GM12801 (cell line): ENCODE measurements around the gene SYNRG.

ENCODE experiments used
- TF ChIP-seq, protein P1 (sequence below): IDR thresholded peaks from one replicate; pipeline ENCODE4 v1.5.1; 2011; ENCODE audit warnings: control low read depth; ENCODE audit not compliant: insufficient read length; ENCODE audit errors: extremely low read depth

SYNRG gene

DNA sequence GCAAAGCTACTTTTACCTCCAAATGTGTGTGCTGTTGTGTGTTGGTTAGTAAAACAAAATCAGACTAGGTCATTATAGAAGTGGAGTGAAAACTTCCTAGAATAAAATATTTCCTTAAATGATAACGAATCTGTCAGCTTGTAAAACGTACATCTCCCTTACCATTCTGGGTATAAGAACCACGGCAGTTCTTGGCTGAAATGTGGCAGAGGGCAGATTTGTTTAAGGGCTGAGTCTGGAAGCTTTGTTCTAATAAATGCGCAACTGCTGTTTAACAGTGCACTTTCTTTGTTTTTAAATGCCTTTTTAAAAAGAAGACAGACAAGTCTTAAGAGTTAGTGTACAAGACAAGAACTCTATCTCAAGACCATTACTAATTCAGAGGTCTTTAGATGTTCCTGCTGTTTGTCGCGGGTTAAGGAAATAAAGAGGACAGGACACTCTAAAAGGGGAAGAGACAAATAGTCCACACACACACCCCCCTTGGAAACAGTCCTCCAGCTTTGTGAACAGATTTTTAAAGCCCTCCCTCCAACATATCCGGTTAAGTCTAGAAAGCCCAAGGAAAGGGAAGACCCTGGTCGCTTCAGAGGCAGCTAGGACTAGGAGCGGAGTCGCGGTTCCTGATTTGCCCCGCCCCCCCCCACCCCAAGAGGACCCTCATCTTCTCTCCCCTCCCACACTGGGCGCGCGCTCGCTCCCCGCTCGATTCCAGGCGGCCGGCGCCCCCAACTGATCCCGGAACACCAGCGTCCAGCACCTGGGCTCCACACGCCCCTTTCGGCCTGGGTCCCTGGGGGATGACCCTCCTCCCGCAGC is 658 bp downstream of the SYNRG start:
- TF ChIP-seq, protein P1, sequence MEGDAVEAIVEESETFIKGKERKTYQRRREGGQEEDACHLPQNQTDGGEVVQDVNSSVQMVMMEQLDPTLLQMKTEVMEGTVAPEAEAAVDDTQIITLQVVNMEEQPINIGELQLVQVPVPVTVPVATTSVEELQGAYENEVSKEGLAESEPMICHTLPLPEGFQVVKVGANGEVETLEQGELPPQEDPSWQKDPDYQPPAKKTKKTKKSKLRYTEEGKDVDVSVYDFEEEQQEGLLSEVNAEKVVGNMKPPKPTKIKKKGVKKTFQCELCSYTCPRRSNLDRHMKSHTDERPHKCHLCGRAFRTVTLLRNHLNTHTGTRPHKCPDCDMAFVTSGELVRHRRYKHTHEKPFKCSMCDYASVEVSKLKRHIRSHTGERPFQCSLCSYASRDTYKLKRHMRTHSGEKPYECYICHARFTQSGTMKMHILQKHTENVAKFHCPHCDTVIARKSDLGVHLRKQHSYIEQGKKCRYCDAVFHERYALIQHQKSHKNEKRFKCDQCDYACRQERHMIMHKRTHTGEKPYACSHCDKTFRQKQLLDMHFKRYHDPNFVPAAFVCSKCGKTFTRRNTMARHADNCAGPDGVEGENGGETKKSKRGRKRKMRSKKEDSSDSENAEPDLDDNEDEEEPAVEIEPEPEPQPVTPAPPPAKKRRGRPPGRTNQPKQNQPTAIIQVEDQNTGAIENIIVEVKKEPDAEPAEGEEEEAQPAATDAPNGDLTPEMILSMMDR = no peak

DNA sequence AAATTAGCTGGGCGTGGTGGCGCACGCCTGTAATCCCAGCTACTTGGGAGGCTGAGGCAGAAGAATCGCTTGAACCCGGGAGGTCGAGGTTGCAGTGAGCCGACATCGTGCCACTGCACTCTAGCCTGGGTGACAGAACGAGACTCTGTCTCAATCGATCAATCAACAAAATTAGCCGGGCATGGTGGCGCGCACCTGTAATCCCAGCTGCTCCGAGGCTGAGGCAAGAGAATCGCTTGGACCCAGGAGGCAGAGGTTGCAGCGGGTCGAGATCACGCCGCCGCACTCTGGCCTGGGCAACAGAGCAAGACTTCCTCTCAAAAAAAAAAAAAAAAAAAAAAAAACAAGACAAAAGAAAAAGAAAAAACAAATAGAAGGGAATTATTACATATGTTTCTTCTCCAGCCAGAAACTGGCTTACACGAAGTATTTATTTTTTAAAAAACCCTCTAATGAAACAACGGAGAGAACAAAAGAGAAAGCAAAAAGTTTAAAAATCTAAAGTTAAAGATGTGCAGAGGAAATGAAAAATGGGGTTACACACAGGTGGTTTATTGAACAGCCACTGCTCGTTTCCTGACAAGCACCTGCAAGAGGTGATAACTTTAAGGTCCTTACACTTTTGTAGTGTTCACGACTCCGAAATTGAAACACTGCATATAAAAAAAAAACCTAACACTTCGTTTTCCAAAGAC is 1.4 kb downstream of the SYNRG start:
- TF ChIP-seq, protein P1 = no peak

DNA sequence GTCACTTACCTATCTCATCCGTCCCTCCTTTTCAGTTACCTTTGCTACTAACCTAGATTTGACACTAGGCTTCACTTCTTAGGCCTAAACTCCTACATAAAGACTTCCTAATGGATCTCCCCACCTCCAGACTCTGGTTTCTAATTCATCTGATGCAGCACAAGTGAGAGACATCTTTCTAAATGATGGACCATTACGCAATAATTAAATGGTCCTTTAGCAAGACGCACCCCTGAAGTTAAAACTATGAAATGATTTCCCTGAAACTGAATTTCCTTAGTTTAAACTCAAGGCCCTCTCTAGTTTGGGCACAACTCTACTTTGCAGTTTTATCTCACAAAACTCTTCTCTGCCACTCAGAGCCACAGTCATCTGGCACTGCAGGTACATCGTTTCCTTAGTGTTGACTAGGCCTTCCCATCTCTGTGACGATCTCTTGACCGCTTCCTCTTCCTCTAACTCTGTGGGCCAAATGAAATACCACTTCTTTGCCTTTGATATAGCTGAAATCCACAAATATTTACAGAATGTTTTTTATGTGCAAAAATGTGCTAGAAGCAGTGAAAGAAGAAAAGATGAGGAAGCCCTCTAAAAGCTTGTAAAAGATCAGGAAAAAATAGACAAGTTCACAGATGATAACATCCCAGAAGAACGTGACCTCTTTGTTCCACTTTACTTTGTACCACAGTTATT is 3.3 kb downstream of the SYNRG start:
- TF ChIP-seq, protein P1 = no peak

GRCh38 chr17:37605081-37605480 is 4.1 kb downstream of the SYNRG start:
- TF ChIP-seq, protein P1 = no peak

GRCh38 chr17:37604556-37604955 is 4.7 kb downstream of the SYNRG start:
- TF ChIP-seq, protein P1 = no peak

- TF ChIP-seq, protein P1 = no peak
Measured at GRCh38 chr17:37598145-37598544, 11.1 kb downstream of the SYNRG start.

DNA sequence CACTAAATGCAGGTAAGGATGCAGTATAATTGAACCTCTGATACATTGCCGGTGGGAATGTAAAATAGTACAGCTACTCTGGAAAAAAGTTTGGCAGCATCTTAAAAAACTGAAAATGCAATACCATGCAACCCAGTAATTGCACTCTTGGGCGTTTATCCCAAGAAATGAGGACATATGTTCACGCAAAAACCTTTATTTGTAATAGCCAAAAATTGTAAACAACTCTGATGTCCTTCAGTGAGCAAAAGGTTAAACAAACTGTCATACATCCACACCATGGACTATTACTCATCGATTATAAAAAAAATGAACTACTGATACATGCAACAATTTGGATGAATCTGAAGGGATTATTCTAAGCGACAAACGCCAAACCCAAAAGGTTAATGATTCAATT is 16.9 kb downstream of the SYNRG start:
- TF ChIP-seq, protein P1 = no peak
